Suprapubic skin (tissue), 4 donors: ENCODE data around the gene ANKS4B.

Experiments used
- EP300 ChIP-seq: sonication (generic); formaldehyde crosslinking; IDR thresholded peaks from one replicate; pipeline ENCODE4 v1.6.1; 2017; ENCODE audit warnings: antibody characterized with exemption
- POLR2A ChIP-seq, 2 donors: fragments of 450-650 bp; IDR thresholded peaks; one replicate each; pipeline ENCODE4 v1.6.1; 2017; ENCODE audit warnings: antibody characterized with exemption in 2 of 2, mild to moderate bottlenecking in 2 of 2, moderate library complexity in 2 of 2
- POLR2AphosphoS5 ChIP-seq, 3 donors: sonication (generic); formaldehyde crosslinking; IDR thresholded peaks; one replicate each; pipeline ENCODE4 v1.6.1; 2017; ENCODE audit warnings: antibody characterized with exemption in 3 of 3
- TF ChIP-seq, protein P1 (sequence below), 2 donors: fragments of 200-600 bp in 1 of 2; fragments of 450-650 bp in 1 of 2; sonication (generic) in 1 of 2; IDR thresholded peaks; one replicate each; pipeline ENCODE4 v1.5.1; 2016 to 2019; ENCODE audit warnings: antibody characterized with exemption in 2 of 2, mild to moderate bottlenecking in 1 of 2, moderate library complexity in 1 of 2

DNA sequence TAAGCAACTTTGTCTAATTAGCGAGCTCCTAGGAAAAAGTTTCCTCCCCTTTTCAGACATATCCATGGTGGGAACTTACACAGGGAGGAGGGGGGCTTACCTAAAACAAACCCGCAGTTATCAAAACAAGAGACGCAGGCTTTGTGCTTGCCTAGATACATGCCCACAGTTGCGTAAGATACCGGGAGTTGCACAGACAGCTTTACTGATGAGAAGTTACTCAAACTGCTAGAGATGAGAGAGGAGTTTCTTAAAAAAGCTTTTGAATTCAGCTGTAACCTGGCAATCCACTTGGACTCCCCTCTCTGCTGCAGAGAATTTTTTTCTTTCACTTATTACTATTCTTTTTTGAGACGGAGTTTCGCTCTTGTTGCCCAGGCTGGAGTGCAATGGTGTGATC is 15.3 kb upstream of the ANKS4B start:
- TF ChIP-seq, protein P1, sequence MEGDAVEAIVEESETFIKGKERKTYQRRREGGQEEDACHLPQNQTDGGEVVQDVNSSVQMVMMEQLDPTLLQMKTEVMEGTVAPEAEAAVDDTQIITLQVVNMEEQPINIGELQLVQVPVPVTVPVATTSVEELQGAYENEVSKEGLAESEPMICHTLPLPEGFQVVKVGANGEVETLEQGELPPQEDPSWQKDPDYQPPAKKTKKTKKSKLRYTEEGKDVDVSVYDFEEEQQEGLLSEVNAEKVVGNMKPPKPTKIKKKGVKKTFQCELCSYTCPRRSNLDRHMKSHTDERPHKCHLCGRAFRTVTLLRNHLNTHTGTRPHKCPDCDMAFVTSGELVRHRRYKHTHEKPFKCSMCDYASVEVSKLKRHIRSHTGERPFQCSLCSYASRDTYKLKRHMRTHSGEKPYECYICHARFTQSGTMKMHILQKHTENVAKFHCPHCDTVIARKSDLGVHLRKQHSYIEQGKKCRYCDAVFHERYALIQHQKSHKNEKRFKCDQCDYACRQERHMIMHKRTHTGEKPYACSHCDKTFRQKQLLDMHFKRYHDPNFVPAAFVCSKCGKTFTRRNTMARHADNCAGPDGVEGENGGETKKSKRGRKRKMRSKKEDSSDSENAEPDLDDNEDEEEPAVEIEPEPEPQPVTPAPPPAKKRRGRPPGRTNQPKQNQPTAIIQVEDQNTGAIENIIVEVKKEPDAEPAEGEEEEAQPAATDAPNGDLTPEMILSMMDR (IDR thresholded peaks at IDR 0.05): no peak
- no peak for TF ChIP-seq POLR2AphosphoS5 (IDR thresholded peaks at IDR 0.05)
- no peak for TF ChIP-seq EP300
- no peak for TF ChIP-seq POLR2A (IDR thresholded peaks at IDR 0.05)
